ENCODE measurements around the gene SLC22A23.

DNA sequence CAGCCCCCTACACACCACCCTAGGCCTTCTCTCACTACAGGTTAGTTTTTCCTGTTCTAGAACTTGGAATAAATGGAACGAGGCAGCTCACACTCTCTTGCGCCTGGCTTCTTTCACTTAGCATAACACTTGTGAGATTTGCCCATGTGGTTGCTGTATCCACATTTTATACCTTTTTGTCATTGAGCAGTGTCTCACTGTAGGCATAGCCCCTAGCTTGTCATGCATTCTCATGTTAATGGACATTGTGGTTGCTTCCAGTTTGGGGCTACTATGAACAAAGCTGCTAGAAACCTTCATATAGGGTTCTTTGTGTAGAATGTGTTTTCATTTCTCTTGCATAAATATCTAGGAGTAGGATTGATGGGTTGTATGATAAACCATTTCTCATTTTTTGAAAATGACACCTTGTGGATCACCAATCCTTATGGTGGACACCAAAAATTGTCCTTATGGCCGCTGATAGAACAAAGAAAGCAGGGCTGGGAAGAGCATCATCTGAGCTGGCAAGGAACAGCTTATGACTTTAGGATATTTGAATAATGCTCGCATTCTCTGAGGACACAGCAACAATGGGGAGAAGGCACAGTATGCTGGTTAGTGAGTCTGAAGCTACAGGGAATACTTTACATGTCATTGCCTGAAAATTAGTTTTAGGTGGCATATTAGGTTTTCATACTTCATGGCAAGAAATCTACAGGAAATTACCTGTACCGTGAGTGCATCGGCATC, 9.8 kb upstream of the SLC22A23 start:
- TF ChIP-seq, protein P1, sequence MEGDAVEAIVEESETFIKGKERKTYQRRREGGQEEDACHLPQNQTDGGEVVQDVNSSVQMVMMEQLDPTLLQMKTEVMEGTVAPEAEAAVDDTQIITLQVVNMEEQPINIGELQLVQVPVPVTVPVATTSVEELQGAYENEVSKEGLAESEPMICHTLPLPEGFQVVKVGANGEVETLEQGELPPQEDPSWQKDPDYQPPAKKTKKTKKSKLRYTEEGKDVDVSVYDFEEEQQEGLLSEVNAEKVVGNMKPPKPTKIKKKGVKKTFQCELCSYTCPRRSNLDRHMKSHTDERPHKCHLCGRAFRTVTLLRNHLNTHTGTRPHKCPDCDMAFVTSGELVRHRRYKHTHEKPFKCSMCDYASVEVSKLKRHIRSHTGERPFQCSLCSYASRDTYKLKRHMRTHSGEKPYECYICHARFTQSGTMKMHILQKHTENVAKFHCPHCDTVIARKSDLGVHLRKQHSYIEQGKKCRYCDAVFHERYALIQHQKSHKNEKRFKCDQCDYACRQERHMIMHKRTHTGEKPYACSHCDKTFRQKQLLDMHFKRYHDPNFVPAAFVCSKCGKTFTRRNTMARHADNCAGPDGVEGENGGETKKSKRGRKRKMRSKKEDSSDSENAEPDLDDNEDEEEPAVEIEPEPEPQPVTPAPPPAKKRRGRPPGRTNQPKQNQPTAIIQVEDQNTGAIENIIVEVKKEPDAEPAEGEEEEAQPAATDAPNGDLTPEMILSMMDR (IDR thresholded peaks at IDR 0.05): no peak
- TF ChIP-seq POLR2A (IDR thresholded peaks at IDR 0.05): no peak

All from gastroesophageal sphincter (tissue), 3 donors.